Measurements from ENCODE around the gene UBASH3B.

Gene UBASH3B

DNA sequence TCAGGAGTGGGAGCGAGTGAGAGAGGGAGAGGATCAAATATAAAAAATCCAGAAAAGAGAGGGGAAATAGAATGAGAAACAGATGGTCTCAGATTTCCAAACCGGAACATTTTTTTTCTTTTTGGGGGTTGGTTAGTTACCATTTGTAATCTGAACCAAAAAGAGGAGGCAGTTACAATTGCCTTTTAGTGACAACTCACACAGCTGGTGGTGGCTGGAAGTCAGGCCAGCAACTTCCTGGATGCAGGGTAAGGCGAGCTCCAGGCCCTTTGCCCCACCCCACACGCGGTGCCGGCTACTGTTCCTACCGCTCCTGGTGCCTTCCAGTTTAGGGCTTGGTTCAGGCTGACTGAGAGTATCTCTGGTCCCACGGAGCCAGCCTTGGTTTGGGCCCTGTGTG, 21.0 kb upstream of the UBASH3B start:
- TF ChIP-seq GATA2 (IDR thresholded peaks at IDR 0.05; ENCODE audit: low read depth, low read length) (no peak), GATA3 (IDR thresholded peaks at IDR 0.05; ENCODE audit: low read depth, low read length) (no peak)

DNA sequence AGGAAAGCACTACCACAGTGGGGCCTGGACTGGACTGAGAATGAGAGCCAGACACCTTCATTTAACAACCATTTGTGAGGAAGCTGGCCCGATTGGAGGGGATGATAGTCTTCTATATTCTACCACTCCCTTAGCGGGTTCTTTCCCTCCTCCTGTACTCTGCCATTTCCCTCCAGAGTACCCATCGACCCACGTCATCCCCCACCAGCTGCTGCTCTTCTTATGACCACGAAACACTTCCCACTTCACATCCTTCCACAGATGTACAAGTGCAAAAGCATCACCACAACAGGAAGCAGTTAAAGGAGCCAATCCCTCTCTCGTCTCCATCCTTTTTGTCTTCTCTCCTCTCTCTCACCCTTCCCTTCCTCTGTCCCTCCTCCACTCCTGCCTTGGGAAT, 18.0 kb upstream of the UBASH3B start:
- TF ChIP-seq GATA3 (IDR thresholded peaks at IDR 0.05; ENCODE audit: low read depth, low read length) (no peak), GATA2 (IDR thresholded peaks at IDR 0.05; ENCODE audit: low read depth, low read length) (no peak)

DNA sequence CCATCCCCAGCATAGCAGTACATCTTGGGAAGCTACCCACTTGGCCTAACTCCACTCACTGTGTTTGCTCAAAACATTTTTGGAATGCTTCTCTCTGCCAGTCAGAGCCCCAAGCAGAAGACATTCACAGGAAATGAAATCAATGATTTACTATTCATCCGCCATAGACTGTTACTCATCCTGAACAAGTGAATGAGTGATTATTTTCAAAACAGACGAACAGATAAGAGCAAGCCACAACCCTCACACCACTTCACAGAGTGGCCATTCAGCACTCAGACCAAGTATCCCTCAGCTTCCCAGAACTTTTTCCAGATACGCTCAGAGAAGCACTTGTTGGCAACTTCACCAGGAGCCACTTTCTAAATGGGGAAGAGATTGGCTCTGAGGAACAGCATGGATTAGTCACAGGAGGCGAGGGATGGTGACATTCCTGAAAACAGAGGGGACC, 13.0 kb upstream of the UBASH3B start:
- TF ChIP-seq GATA2 (IDR thresholded peaks at IDR 0.05; ENCODE audit: low read depth, low read length) (no peak), GATA3 (IDR thresholded peaks at IDR 0.05; ENCODE audit: low read depth, low read length) (no peak)

DNA sequence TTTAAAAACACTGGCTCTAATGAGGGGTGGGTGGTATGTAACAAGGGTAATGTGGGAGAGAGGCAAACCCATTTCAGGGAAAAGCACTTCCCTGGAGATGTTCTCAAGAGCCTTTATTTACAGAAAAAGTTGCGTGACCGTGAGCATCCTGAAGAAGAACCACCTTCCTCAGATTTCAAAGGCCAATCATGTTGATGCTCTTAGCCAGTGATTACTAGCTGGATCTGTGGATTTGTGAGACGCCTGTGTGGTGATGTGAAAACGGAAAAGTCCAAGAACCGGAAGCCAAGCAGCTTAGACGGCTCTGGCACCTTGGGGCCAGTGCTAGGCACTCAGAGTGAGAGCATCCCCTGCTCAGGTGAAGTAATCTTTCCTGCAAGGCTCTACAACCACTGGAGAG, 12.6 kb upstream of the UBASH3B start:
- TF ChIP-seq GATA2 (IDR thresholded peaks at IDR 0.05; ENCODE audit: low read depth, low read length): no peak
- no peak for TF ChIP-seq GATA3 (IDR thresholded peaks at IDR 0.05; ENCODE audit: low read depth, low read length)

DNA sequence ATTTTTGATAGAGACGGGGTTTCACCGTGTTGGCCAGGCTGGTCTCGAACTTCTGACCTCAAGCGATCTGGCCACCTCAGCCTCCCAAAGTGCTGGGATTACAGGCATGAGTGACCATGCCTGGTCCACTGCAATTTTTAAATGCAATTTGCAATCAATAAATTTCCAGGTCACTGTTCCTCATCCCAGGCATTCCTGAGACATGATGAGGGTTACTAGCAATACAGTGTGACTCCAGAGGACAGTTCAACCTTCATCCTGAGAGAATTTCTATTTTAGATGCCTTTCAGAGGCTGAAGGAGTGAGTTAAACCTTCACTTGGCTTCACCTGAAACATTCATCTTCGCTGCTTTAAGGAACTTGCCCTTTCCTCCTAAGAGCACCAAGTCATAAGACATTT, 9.7 kb upstream of the UBASH3B start:
- TF ChIP-seq GATA3 (IDR thresholded peaks at IDR 0.05; ENCODE audit: low read depth, low read length): no peak
- no peak for TF ChIP-seq GATA2 (IDR thresholded peaks at IDR 0.05; ENCODE audit: low read depth, low read length)

DNA sequence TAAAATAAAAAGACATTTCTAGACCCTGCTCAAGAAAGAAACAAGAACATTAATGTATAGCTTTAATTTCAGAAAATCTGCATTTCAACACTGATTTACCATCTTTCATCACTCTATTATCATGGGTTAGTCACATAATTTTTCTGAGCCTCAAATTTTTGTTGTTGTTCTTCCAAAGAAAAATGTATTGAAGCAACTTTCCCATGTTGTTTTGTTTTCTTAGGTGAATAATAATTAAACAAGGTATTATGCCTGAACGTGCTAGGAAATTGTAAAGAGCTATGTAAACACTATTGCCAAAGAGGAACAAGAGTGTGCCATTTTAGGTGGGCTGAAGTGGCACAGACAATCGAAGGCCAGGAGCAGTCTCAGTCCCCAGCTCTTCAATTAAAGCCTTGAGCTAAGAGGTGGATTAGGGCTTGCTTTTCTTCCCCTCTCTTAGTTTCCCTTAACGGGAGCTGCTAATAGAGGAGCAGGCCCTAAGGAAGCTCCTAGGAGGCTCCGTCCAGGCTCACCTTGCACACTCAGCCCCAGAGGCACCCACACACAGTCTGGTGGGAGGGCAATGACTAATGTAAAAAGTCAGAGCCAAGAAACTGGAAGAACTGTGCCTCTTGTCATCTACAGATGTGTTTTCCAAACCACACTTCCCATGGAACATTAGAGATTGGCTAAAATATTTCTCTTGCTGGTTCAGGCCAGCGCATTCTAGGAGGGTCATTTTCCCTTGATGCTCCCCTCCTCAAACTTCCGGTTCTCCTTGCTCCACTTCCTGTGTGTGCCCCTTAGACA, 8.8 kb upstream of the UBASH3B start:
- TF ChIP-seq GATA3 (IDR thresholded peaks at IDR 0.05; ENCODE audit: low read depth, low read length) (no peak), GATA2 (IDR thresholded peaks at IDR 0.05; ENCODE audit: low read depth, low read length) (no peak)

DNA sequence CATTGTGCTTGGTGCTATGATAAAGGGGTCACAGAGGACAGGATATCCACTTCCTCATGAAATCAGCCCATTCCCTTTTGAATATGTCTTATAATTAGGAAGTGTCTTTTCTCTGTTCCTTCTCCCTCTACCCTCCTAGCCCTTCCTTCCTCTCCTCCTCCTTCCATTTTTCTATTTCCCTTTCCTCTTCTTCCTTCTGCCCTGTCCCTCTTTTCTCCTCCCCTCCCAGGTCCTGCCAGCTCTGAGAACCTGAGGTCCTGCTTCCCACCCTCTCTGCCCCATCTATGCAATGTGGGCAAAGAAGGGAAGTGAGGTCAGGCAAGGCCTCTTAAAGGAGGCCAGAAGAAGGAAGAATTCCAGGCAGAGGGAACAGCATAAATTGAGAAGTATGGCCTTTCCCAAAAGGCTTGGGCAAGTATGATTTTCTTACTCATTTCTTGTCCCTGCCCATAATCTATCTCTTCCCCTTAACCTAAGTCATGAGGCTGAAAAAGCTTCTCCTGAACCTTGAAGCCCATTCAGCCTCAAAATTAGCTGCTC, 7.7 kb upstream of the UBASH3B start:
- TF ChIP-seq GATA2 (IDR thresholded peaks at IDR 0.05; ENCODE audit: low read depth, low read length) (no peak), GATA3 (IDR thresholded peaks at IDR 0.05; ENCODE audit: low read depth, low read length) (no peak)

DNA sequence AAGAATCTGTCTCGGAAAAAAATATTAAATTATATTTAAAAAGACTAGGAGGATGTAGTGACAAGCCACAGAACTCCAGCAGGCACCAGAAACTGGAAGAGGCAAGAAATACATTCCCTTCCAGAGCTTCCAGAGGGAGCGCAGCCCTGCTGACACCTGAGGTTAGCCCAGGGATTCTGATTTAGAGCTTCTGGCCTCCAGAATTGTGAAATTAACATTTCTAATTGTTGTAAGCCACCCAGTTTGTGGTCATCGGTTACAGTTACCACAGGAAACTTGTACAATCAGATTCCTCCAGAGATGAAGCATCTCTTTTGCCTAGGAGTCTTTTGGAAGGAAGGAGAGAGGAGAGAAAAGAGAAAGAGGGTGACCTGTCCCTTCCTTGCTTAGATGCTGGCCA, 6.4 kb upstream of the UBASH3B start:
- TF ChIP-seq GATA2 (IDR thresholded peaks at IDR 0.05; ENCODE audit: low read depth, low read length): no peak
- no peak for TF ChIP-seq GATA3 (IDR thresholded peaks at IDR 0.05; ENCODE audit: low read depth, low read length)

DNA sequence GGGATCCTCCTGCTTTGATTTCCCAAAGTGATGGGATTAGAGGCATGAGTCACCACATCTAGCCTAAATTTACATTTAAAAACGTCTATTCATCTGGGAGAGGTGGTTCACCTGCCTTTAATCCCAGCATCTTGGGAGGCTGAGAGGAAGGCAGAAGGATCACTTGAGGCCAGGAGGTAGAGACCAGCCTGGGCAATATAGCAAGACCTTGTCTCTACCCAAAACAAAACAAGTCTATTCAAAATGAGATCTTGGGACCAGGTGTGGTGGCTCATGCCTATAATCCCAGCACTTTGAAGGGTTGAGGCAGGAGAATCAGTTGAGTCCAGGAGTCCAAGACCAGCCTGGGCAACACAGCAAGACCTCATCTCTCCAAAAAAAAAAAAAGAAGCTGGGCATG, 4.9 kb upstream of the UBASH3B start:
- TF ChIP-seq GATA3 (IDR thresholded peaks at IDR 0.05; ENCODE audit: low read depth, low read length) (no peak), GATA2 (IDR thresholded peaks at IDR 0.05; ENCODE audit: low read depth, low read length) (no peak)

DNA sequence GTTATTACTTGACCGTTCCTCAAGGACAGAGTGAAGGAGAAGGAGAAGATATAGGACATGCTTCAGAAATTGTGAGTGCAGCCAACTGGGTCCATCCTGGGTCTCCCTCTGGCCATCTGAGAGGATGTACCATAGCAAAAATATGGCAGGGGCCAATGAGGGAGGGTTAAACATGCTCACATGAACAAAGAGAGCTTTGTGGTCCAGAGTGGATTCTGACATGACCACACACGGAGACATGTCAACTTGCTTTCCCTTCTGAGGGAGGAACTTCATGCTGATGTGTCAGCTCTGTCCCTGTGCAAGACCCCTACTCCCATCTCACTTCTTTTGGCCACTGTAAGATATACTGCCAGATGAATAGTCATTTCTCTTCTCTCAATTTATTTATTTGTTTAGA, 3.0 kb upstream of the UBASH3B start:
- TF ChIP-seq GATA2 (IDR thresholded peaks at IDR 0.05; ENCODE audit: low read depth, low read length): no peak
- TF ChIP-seq GATA3 (IDR thresholded peaks at IDR 0.05; ENCODE audit: low read depth, low read length): no peak

DNA sequence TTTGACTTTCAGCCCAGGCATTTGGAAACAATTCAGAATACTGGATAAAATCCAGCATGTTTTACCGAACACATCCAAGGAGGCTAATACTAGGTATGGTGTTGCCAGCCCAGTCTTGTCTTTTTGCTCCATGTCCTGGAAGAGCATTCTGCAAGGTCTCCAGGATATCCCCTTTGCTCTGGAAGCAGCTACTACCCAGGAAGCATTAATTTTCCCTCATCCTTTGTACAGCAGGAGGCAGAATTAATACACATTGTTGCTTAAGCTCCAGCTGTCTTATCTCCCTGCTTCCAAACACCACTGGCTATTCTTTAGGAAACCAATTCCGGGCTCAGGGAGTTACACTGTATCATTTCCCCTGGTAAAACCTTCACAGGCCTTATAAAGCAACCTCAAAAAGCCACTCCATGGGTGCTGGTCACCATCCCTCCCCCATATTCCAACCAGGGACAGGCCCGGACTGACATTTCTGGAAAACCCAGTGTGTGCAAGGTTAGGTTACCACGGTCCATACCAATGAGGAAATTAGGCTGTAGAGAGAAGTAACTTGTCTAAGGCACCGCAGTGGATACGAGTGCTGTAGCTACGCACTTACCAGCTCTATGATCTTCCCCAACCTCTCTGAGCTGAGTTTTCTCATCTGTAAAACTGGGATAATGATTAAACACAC, 1.5 kb upstream of the UBASH3B start:
- TF ChIP-seq GATA3 (IDR thresholded peaks at IDR 0.05; ENCODE audit: low read depth, low read length) (no peak), GATA2 (IDR thresholded peaks at IDR 0.05; ENCODE audit: low read depth, low read length) (no peak)

DNA sequence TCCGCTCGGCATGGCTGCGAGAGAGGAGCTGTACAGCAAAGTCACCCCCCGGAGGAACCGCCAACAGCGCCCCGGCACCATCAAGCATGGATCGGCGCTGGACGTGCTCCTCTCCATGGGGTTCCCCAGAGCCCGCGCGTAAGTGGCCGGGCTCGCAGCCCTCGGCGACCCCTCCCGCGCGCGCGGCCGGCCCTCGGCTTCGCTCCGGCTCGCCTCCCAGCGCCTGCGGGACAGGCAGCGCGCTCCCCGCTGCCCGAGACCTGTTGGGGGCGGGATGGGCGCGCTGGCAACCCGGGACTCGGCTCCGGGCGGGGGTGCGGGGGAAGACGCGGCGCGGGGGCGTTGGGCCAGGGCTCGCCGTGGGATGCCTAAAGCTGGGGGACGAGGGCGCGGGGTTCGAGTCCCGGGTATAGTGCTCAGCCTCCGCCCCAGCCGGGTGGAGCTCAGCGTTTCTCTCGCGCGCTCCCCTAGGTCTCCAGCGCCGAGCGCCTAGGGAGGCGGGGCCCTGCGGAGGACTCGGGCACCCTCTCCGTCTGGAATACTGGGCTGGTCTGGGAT, 630 bp downstream of the UBASH3B start:
- TF ChIP-seq GATA2 (IDR thresholded peaks at IDR 0.05; ENCODE audit: low read depth, low read length) (no peak), GATA3 (IDR thresholded peaks at IDR 0.05; ENCODE audit: low read depth, low read length) (no peak)

DNA sequence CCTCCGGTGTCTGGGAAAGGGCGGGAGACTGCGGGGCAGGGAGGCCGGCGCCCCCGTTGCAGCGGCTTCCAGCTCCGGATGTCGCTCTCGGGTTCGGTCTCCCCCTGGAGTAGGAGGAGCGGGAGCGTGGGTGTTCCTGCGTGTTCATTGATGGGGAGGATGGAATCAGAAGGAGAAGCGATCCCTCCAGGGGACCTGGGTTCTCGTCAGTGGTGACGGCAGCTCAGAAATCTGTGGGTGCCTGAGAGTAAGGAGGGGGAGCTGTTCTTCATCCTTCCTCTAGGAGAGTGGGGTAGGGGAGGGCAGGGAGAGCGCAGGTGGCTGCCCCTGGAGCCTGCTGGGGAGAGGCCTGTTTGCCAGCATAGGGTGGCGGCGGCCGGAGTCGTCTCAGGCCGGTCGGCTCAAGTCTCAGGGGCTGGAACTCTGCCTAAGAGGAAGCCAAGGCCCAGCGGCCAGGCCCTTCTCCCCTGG, 1.1 kb downstream of the UBASH3B start:
- TF ChIP-seq GATA2 (IDR thresholded peaks at IDR 0.05; ENCODE audit: low read depth, low read length) (no peak), GATA3 (IDR thresholded peaks at IDR 0.05; ENCODE audit: low read depth, low read length) (no peak)
